CD14-positive monocyte (primary cell): ENCODE data around the gene BRD9. TPM values are rescaled to one million over a fixed set of nuclear protein-coding genes. Genes with fewer than 3 reads are reported as not detected.
A peak's percentile ranks its signal among the peaks of the same experiment; 100 is the strongest.

Source experiments
- DNase-seq, 3 donors: peaks; one replicate each; pipeline ENCODE4 v3.0.0-alpha.2; 2011 to 2022
- H2AFZ ChIP-seq: 2 replicates; pipeline ENCODE4 v1.6.0; 2012; ENCODE audit warnings: mild to moderate bottlenecking, low read depth, low read length, inconsistent platforms; ENCODE audit not compliant: insufficient read depth, poor library complexity, severe bottlenecking
- H3K27ac ChIP-seq, 2 donors: 1 replicate in 1 of 2; 2 replicates in 1 of 2; pipeline ENCODE4 v1.5.1; 2012 to 2013; ENCODE audit warnings: low read length in 2 of 2, control low read depth in 1 of 2, inconsistent platforms in 1 of 2, low read depth in 1 of 2, mild to moderate bottlenecking in 1 of 2
- H3K27me3 ChIP-seq, 2 donors: one replicate each; pipeline versions ENCODE4 v1.6.0 to v1.6.1; 2011 to 2013; ENCODE audit warnings: low read length in 2 of 2; ENCODE audit not compliant: control insufficient read depth in 2 of 2, insufficient read depth in 2 of 2
- H3K36me3 ChIP-seq, 2 donors: replicated peaks in 1 of 2; 1 replicate in 1 of 2; 2 replicates in 1 of 2; pipeline versions ENCODE4 v1.5.1 to v1.6.1; 2012 to 2013; ENCODE audit warnings: low read length in 2 of 2, control low read depth in 1 of 2, inconsistent platforms in 1 of 2, mild to moderate bottlenecking in 1 of 2; ENCODE audit not compliant: insufficient read depth in 2 of 2, control insufficient read depth in 1 of 2
- H3K4me1 ChIP-seq, 2 donors: 1 replicate in 1 of 2; 2 replicates in 1 of 2; pipeline versions ENCODE4 v1.5.1 to v1.6.1; 2012 to 2013; ENCODE audit warnings: low read length in 2 of 2, control low read depth in 1 of 2, inconsistent platforms in 1 of 2, mild to moderate bottlenecking in 1 of 2, moderate library complexity in 1 of 2; ENCODE audit not compliant: insufficient read depth in 2 of 2, control insufficient read depth in 1 of 2
- H3K4me2 ChIP-seq: replicated peaks from 2 replicates; pipeline ENCODE3; 2012; ENCODE audit warnings: low read length, moderate library complexity, mild to moderate bottlenecking; ENCODE audit not compliant: poor library complexity, severe bottlenecking; ENCODE audit errors: extremely low read depth
- H3K4me3 ChIP-seq, 3 experiments: fragments of 200-600 bp in 1 of 3; sonication (generic) in 1 of 3; replicated peaks in 1 of 3; 1 replicate in 2 of 3; 2 replicates in 1 of 3; pipeline ENCODE4 v1.5.1; 2011 to 2013; ENCODE audit warnings: low read length in 3 of 3, mild to moderate bottlenecking in 3 of 3, control low read depth in 2 of 3, low read depth in 2 of 3, inconsistent platforms in 1 of 3, moderate library complexity in 1 of 3
- H3K79me2 ChIP-seq: 2 replicates; pipeline ENCODE4 v1.6.0; 2012; ENCODE audit warnings: mild to moderate bottlenecking, control low read depth, inconsistent platforms, low read length, moderate library complexity; ENCODE audit not compliant: insufficient read depth
- H3K9ac ChIP-seq: 2 replicates; pipeline ENCODE4 v1.6.0; 2017; ENCODE audit warnings: low read length, mild to moderate bottlenecking; ENCODE audit not compliant: insufficient read depth, poor library complexity, severe bottlenecking
- H3K9me3 ChIP-seq, 2 donors: replicated peaks in 1 of 2; 1 replicate in 1 of 2; 2 replicates in 1 of 2; pipeline versions ENCODE4 v1.5.1 to v1.6.1; 2012 to 2013; ENCODE audit warnings: low read length in 2 of 2, control low read depth in 1 of 2; ENCODE audit not compliant: control insufficient read depth in 1 of 2, insufficient read depth in 1 of 2
- H4K20me1 ChIP-seq: 2 replicates; pipeline ENCODE4 v1.6.0; 2012; ENCODE audit warnings: mild to moderate bottlenecking, low read length, control low read depth, moderate library complexity; ENCODE audit not compliant: insufficient read depth
- H3K27ac Mint-ChIP-seq, 7 donors: one replicate each; pipeline ENCODE4 v1.8.0; 2020; ENCODE audit warnings: mild to moderate bottlenecking in 7 of 7, mixed read lengths in 7 of 7, moderate library complexity in 6 of 7, inconsistent platforms in 2 of 7
- H3K27me3 Mint-ChIP-seq, 3 donors: one replicate each; pipeline ENCODE4 v1.8.0; 2021 to 2022; ENCODE audit warnings: low read depth in 3 of 3, mild to moderate bottlenecking in 3 of 3, mixed read lengths in 3 of 3, moderate library complexity in 3 of 3, inconsistent platforms in 1 of 3
- H3K36me3 Mint-ChIP-seq, 2 donors: one replicate each; pipeline ENCODE4 v1.8.0; 2020; ENCODE audit warnings: mixed read lengths in 2 of 2, inconsistent platforms in 1 of 2, mild to moderate bottlenecking in 1 of 2
- H3K4me1 Mint-ChIP-seq: one replicate; pipeline ENCODE4 v1.8.0; 2020; ENCODE audit warnings: mild to moderate bottlenecking, mixed read lengths
- H3K4me3 Mint-ChIP-seq, 2 donors: one replicate each; pipeline ENCODE4 v1.8.0; 2020; ENCODE audit warnings: mild to moderate bottlenecking in 2 of 2, mixed read lengths in 2 of 2, moderate library complexity in 1 of 2
- H3K9me3 Mint-ChIP-seq, 7 donors: one replicate each; pipeline ENCODE4 v1.8.0; 2020 to 2022; ENCODE audit warnings: mixed read lengths in 7 of 7, mild to moderate bottlenecking in 6 of 7, moderate library complexity in 6 of 7, inconsistent platforms in 2 of 7
- WGBS: methylation state at CpG from one replicate; pipeline ENCODE4 v1.1.5; 2013; ENCODE audit warnings: missing lambda C conversion rate; ENCODE audit not compliant: insufficient coverage; 5-methylcytosine and 5-hydroxymethylcytosine counted together
- intact Hi-C, 2 donors: fragments of 100-400 bp; cut with micrococcal nuclease; formaldehyde crosslinking; loops; one replicate each; pipeline versions ENCODE4 v1.15.0 to v1.15.1; 2023
- polyA plus RNA-seq, 3 donors: library from polyadenylated mRNA; depleted of rRNA in 1 of 3; unstranded in 2 of 3; stranded (reverse) in 1 of 3; fragments of 300-500 nt in 2 of 3; fragments of >200 nt in 1 of 3; fragmentation: Illumina TruSeq in 2 of 3; gene quantifications; 1 replicate in 2 of 3; 2 replicates in 1 of 3; pipeline ENCODE4 v1.2.3, GENCODE V29; 2012 to 2021
- TF ChIP-seq, protein P1 (sequence below): fragments of 200-600 bp; IDR thresholded peaks from one replicate; pipeline ENCODE4 v1.8.0; 2022; ENCODE audit warnings: antibody characterized with exemption, mild to moderate bottlenecking

The BRD9 gene
- polyA plus RNA-seq, 3 donors, result 5.3 to 22.7 (median 9.3) TPM

DNA sequence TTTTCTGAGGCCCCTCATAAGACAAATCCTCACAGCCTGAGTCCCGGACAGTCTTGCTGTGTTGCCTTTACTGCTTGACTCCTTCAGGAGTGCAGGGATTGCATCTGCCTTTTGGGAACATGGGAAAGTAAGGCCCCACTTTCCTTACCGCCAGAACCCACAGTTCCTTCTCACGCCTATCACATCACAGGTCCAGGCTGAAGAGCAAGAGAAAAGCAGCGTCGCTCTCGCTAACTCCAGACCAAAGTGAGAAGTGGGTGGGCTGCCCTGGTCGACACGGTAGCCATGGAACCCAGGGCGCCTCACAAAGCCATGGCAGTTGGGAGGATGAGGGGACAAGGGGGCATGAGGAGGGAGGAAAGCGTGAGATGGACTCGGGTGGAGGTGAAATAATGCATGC lies 33.9 kb downstream of the BRD9 start:
- Histone ChIP-seq H3K9ac (no peak overlapping the region), H2AFZ (no peak overlapping the region), H3K27ac (no peak overlapping the region), H3K4me2 (no peak overlapping the region), H3K4me3 (no peak overlapping the region), H3K36me3 (peaks cover 12 to 15% of the 10 kb centered on the region in 2 donors), H4K20me1 (no peaks in the 10 kb centered on the region), H3K9me3 (no peaks in the 10 kb centered on the region), H3K27me3 (no peaks in the 10 kb centered on the region), H3K4me1 (no peaks in the 10 kb centered on the region), H3K79me2 (no peaks in the 10 kb centered on the region)
- no peaks in the 10 kb centered on the region for H3K9me3 Mint-ChIP-seq
- intact Hi-C loops, result no loop called here
- no peak overlapping the region for H3K4me3 Mint-ChIP-seq
- WGBS, result 94% methylated on average over 9 of the region's 11 CpGs
- H3K4me1 Mint-ChIP-seq, result no peaks in the 10 kb centered on the region
- no peak for DNase-seq
- H3K36me3 Mint-ChIP-seq, result peaks cover 17 to 18% of the 10 kb centered on the region in 2 donors
- TF ChIP-seq, protein P1, sequence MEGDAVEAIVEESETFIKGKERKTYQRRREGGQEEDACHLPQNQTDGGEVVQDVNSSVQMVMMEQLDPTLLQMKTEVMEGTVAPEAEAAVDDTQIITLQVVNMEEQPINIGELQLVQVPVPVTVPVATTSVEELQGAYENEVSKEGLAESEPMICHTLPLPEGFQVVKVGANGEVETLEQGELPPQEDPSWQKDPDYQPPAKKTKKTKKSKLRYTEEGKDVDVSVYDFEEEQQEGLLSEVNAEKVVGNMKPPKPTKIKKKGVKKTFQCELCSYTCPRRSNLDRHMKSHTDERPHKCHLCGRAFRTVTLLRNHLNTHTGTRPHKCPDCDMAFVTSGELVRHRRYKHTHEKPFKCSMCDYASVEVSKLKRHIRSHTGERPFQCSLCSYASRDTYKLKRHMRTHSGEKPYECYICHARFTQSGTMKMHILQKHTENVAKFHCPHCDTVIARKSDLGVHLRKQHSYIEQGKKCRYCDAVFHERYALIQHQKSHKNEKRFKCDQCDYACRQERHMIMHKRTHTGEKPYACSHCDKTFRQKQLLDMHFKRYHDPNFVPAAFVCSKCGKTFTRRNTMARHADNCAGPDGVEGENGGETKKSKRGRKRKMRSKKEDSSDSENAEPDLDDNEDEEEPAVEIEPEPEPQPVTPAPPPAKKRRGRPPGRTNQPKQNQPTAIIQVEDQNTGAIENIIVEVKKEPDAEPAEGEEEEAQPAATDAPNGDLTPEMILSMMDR, result no peak
- H3K27ac Mint-ChIP-seq, result peak overlapping the region in 2 of 7 donors; percentile 17 to 25
- H3K27me3 Mint-ChIP-seq, result no peaks in the 10 kb centered on the region

DNA sequence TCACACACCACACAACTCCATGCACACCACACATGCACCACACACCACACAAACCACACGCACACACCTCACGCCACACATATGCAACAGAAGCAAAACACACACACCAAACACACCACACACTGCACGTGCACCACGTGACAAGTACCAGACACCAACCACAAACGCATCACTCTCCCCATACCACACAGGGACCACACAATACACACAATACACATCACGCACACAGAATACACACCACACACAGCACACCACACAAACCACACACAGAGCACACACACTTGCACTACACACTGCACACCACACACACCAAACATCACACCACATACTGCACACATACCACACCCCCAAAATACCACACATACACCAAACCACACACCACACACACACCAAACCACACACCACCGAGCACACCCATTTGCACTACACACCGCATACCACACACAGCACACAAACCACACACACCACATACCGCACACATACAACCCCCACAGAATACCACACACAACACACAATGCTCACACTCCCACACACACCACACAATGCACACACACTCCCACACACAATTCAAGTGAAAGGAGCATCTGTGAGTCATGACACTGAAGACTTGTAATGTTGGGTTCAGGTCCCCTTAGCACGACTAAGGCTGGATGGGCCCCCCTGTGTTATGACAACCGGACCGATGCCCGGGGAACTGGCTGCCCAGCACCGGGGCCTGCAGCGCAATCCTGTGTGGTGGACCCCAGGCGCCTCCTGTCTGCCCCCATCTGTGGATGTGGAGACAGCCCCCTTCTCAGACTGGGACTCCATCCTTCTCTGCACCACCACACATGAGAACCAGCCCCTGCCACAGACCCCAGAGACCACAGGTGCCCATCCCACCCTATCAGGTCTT lies 35.8 kb downstream of the BRD9 start:
- H3K4me1 Mint-ChIP-seq, result no peaks in the 10 kb centered on the region
- TF ChIP-seq, protein P1, result no peak
- H3K4me3 ChIP-seq, result no peak overlapping the region
- H3K79me2 ChIP-seq, result no peaks in the 10 kb centered on the region
- H3K36me3 ChIP-seq, result no peaks in the 10 kb centered on the region
- H3K27me3 Mint-ChIP-seq, result peaks cover 0 to 7% (median 2%) of the 10 kb centered on the region in 3 donors
- no peak for DNase-seq
- H4K20me1 ChIP-seq, result no peaks in the 10 kb centered on the region
- no peaks in the 10 kb centered on the region for H3K27me3 ChIP-seq
- H3K4me2 ChIP-seq, result no peak overlapping the region
- H3K27ac Mint-ChIP-seq, result no peak overlapping the region
- no peak overlapping the region for H3K4me3 Mint-ChIP-seq
- WGBS, result 92% methylated on average over 14 of the region's 16 CpGs
- peaks cover 5 to 8% of the 10 kb centered on the region in 2 donors for H3K36me3 Mint-ChIP-seq
- H2AFZ ChIP-seq, result no peak overlapping the region
- no peak overlapping the region for H3K9ac ChIP-seq
- no peak overlapping the region for H3K27ac ChIP-seq
- intact Hi-C loops, result no loop called here
- no peaks in the 10 kb centered on the region for H3K9me3 Mint-ChIP-seq
- no peaks in the 10 kb centered on the region for H3K4me1 ChIP-seq
- H3K9me3 ChIP-seq, result no peaks in the 10 kb centered on the region
